CD1c-positive myeloid dendritic cell (primary cell): Measurements from ENCODE around the gene SPON2.

Experiments used
- DNase-seq: peaks from one replicate; pipeline ENCODE4 v3.0.0-alpha.2; 2016; ENCODE audit errors: extremely low spot score

The SPON2 gene

GRCh38 chr4:1172228-1172851, at the start of gene SPON2:
Gene SPON2 (minus strand): TSS chr4:1172583.
- DNase-seq = peak; percentile 19

GRCh38 chr4:1221155-1221870, 48.9 kb upstream of the SPON2 start:
- no peak for DNase-seq

GRCh38 chr4:1220566-1220965, 48.2 kb upstream of the SPON2 start:
- no peak for DNase-seq

GRCh38 chr4:1219566-1219950, 47.2 kb upstream of the SPON2 start:
- no peak for DNase-seq

GRCh38 chr4:1218634-1219565, 46.5 kb upstream of the SPON2 start:
- DNase-seq = peak; percentile 67

- no peak for DNase-seq
Measured at GRCh38 chr4:1217366-1217765, 45.0 kb upstream of the SPON2 start.

GRCh38 chr4:1216869-1217294, 44.5 kb upstream of the SPON2 start:
- DNase-seq = peak; percentile 66

- no peak for DNase-seq
Measured at GRCh38 chr4:1216076-1216614, 43.8 kb upstream of the SPON2 start.

GRCh38 chr4:1215141-1216075, 43.0 kb upstream of the SPON2 start:
- no peak for DNase-seq

GRCh38 chr4:1214101-1215095, 42.0 kb upstream of the SPON2 start:
- no peak for DNase-seq

- DNase-seq = no peak
Measured at GRCh38 chr4:1213336-1213995, 41.1 kb upstream of the SPON2 start.

- no peak for DNase-seq
Measured at GRCh38 chr4:1212546-1213335, 40.4 kb upstream of the SPON2 start.

- DNase-seq = no peak
Measured at GRCh38 chr4:1211891-1212545, 39.6 kb upstream of the SPON2 start.

- DNase-seq = no peak
Measured at GRCh38 chr4:1211371-1211770, 39.0 kb upstream of the SPON2 start.

- DNase-seq = no peak
Measured at GRCh38 chr4:1210971-1211370, 38.6 kb upstream of the SPON2 start.

- no peak for DNase-seq
Measured at GRCh38 chr4:1210241-1210841, 38.0 kb upstream of the SPON2 start.

- DNase-seq = no peak
Measured at GRCh38 chr4:1209821-1210220, 37.4 kb upstream of the SPON2 start.
